OCI-LY7 (cell line): ENCODE measurements around the gene TMC7.

ENCODE experiments used
- EZH2phosphoT487 ChIP-seq: fragments of 200-600 bp; sonication (generic); IDR thresholded peaks from 2 replicates; pipeline ENCODE4 v1.6.1; 2018; ENCODE audit warnings: low read depth, borderline replicate concordance, mild to moderate bottlenecking, mixed run types, antibody characterized with exemption, low read length, moderate library complexity, mixed read lengths
- TF ChIP-seq, protein P1 (sequence below): fragments of 200-600 bp; sonication (generic); conservative IDR thresholded peaks from 2 replicates; pipeline ENCODE4 v1.5.1; 2014; ENCODE audit warnings: mild to moderate bottlenecking, antibody characterized with exemption, low read length, moderate library complexity, mixed read lengths

- TF ChIP-seq, protein P1, sequence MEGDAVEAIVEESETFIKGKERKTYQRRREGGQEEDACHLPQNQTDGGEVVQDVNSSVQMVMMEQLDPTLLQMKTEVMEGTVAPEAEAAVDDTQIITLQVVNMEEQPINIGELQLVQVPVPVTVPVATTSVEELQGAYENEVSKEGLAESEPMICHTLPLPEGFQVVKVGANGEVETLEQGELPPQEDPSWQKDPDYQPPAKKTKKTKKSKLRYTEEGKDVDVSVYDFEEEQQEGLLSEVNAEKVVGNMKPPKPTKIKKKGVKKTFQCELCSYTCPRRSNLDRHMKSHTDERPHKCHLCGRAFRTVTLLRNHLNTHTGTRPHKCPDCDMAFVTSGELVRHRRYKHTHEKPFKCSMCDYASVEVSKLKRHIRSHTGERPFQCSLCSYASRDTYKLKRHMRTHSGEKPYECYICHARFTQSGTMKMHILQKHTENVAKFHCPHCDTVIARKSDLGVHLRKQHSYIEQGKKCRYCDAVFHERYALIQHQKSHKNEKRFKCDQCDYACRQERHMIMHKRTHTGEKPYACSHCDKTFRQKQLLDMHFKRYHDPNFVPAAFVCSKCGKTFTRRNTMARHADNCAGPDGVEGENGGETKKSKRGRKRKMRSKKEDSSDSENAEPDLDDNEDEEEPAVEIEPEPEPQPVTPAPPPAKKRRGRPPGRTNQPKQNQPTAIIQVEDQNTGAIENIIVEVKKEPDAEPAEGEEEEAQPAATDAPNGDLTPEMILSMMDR: no peak
- no peak for TF ChIP-seq EZH2phosphoT487
These were observed 41.7 kb upstream of the TMC7 start for GRCh38 chr16:18942061-18942460.
